Femur (tissue), 1 donor: Measurements from ENCODE around the gene LIPM.

Source experiments
- DNase-seq: peaks from one replicate; pipeline ENCODE4 v3.0.0-alpha.2; 2017

The LIPM gene

DNA sequence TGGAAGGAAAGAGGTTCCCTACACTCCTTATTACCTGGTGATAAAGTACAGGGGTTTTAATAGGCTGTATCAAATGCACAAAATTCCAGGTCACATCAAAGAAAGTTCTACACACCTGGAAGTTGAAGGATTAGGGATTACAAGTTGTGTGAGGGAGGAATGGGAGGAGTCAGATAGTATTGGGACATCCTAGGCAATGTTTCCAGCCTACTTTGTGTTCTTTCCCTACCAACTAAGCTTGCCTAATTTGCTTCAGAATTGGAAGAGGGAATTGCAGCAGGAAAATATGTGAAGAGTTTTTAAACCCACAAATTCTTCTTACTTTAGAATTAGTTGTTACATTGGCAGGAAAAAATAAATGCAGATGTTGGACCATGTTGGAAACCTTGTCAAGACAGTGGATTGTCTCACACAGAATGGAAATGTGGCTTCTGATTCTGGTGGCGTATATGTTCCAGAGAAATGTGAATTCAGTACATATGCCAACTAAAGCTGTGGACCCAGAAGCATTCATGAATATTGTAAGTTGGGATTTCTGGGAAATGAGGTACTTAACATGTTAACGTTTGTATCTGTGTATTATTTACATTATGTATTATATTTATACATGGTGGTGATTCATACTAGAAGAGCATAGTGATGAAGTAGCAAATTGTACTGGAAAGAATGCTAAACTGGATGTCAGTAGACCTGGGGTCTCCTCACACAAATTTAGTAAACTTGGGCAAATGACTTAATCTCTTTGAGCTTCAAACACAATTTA, at the start of gene LIPM:
LIPM (plus strand) TSS at position 208 of the 763 bp plus-strand sequence; CDS start at position 375, 167 bp downstream.
- no peak for DNase-seq

DNA sequence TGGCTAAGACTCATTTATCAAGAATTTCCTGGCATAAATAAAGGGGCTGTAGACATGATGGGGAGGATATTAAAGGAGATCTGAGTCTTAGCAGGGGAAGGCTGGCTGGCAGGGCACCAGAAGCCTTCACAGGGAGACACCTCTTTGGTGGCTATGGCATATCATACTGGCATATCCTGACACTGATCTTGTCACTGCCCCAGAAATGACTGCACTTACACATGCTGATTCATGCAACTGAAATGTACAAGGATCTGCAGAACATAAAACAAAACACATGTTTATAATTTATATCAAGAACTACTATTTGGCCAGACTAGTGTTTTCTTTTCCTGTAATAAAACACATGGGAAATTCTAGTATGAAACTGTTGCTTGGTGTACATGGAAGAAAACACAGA, 48.2 kb upstream of the LIPM start:
- DNase-seq: no peak

- DNase-seq: no peak
These were observed 46.8 kb upstream of the LIPM start for GRCh38 chr10:88755753-88756152.

DNA sequence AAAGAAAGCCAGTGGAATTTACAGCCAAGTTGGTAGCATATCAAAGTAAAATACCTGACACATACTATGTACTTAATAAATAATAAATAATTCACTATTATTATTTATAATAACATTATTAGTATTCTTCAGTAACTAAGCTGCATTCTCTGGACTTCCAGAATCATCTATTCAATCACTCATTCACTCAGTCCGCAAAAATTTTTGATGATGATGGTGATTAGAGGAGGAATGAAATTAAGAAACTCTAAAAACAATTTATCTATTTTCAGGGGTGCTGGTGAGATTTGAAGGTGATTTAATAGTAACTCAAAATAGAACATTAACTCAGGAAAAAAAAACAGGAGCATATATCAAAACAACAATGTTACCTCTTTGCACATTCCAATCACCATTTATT, 45.9 kb upstream of the LIPM start:
- no peak for DNase-seq

- no peak for DNase-seq
These were observed 43.0 kb upstream of the LIPM start, which contains the start of gene LIPN for GRCh38 chr10:88759366-88760101. Gene LIPN (plus strand): TSS chr10:88760020. CDS start chr10:88761406, 1,386 bp downstream.

GRCh38 chr10:88762906-88763305, 39.6 kb upstream of the LIPM start:
- no peak for DNase-seq

- DNase-seq: no peak
These were observed 39.1 kb upstream of the LIPM start for GRCh38 chr10:88763441-88763840.

DNA sequence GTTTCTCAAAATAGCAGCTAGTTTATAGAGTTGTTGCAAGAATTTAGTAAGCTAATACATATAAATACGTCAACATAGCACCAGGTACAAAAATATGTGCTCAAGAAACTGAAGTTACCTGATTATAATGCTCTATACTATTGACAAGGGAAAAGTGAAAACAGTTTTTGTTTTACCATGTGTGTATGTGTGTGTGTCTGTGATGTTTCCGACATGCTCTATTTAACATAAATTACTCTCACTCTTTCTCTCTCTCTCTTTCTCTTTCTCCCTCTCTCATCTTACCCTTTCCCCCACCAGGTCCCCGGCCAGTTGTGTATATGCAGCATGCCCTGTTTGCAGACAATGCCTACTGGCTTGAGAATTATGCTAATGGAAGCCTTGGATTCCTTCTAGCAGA, 38.4 kb upstream of the LIPM start:
- no peak for DNase-seq

GRCh38 chr10:88765816-88766215, 36.7 kb upstream of the LIPM start:
- no peak for DNase-seq

DNA sequence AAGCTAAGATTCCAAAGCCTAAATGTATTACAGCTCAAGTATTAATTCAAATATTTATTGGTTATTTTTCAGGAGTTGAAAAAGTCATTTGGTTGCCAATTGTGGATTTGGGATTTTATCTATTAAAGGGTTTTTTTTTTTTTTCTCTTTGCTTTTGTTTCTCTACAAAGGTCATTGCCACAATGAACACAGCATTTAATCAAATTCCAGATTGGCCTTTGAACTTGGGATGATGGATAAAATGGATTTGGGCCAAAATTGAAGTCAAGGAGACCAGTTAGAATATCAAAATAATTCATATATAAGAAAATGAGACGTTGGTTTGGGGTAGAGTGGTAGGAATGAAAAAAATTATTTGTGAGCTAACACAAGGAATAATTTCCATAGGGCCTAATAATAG, 33.1 kb upstream of the LIPM start:
- DNase-seq: no peak

GRCh38 chr10:88781206-88781605, 21.3 kb upstream of the LIPM start:
- DNase-seq: no peak

DNA sequence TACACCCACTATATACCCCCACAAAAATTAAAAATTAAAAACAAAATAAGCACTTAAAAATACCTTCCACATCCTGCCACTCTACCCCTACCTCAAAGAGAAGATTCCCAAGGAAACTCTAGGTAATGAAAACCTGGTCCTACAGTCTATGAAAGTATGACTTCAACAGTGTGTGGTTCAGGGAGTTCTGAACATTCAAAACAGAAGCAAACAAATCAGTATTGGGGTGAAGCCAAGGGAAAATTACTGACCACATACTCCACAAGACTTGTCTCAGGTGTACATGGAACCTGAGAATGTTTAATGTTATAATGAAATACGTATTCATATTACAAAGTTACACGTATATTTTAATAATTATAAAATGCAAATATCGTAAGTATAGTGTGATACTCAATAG, 20.3 kb upstream of the LIPM start:
- no peak for DNase-seq

- no peak for DNase-seq
These were observed 18.8 kb upstream of the LIPM start for GRCh38 chr10:88783724-88784123.

- DNase-seq: no peak
These were observed 16.3 kb upstream of the LIPM start for GRCh38 chr10:88786032-88786770.

- DNase-seq: no peak
These were observed 15.1 kb upstream of the LIPM start for GRCh38 chr10:88787463-88787862.

GRCh38 chr10:88788924-88789323, 13.6 kb upstream of the LIPM start:
- no peak for DNase-seq

DNA sequence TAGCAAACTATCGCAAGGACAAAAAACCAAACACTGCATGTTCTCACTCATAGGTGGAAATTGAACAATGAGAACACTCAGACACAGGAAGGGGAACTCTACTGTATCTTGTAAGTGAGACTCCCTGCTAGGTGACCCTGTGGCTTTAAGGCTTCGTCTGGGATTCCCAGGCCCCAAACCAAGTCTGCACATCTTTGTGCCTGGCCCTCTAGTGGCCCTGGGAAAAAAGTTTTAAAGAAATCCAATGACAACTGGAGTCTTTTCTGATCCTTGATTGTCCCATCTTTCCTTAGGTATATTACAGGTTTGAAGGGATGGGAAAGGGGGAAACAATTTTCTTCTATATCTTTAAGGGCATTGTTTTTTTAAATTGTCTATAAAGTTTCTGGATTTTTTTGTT, 10.6 kb upstream of the LIPM start:
- DNase-seq: no peak

GRCh38 chr10:88792661-88793060, 9.9 kb upstream of the LIPM start:
- peak; percentile 36 for DNase-seq

GRCh38 chr10:88793712-88794299, 8.7 kb upstream of the LIPM start:
- no peak for DNase-seq

DNA sequence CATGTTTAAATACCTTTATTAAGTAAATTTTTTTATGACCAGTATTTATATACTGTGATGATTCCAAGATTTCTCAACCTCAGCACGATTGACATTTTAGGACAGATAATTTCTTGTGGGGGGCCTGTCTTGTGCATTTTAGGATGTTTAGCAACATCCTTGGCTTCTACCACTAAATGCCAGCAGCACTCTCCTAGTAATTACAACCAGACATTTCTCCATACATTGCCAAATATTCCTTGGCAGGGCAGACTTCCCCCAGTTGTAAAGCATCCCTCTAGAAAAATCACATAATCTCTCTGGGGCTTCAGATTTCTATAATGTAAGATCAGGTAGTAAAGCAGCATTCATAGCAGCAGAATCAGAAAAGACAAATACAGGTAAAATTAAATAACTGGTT, 7.8 kb upstream of the LIPM start:
- no peak for DNase-seq

- no peak for DNase-seq
These were observed 2.1 kb upstream of the LIPM start for GRCh38 chr10:88800152-88801125.

DNA sequence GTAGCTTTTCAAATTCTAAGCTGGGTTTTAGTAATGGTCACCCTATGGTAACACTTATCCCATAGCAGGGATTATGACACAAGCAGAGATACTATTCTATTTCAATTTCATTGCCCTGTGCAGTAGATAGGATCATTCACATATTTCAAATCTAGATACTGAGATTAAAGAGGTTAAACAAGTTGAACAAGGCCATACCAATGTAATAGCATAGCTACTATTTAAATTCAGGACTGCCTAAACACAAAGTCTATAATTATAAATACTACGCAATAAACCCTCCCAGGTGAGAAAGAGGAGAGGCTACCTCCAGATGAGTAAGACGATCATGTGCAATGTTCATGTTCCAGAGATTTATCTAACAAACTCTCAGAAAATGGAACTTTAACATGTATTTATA, 1.1 kb downstream of the LIPM start:
- DNase-seq: no peak
